SKM-1 treated with dmso at 0.1 percent for 144 hours (cell line): Measurements from ENCODE around the gene PRSS50.

Experiments
- DNase-seq: peaks from one replicate; lab custom pipeline; 2025; ENCODE audit not compliant: unreplicated experiment; lab: John Stamatoyannopoulos, UW

PRSS50 gene

DNA sequence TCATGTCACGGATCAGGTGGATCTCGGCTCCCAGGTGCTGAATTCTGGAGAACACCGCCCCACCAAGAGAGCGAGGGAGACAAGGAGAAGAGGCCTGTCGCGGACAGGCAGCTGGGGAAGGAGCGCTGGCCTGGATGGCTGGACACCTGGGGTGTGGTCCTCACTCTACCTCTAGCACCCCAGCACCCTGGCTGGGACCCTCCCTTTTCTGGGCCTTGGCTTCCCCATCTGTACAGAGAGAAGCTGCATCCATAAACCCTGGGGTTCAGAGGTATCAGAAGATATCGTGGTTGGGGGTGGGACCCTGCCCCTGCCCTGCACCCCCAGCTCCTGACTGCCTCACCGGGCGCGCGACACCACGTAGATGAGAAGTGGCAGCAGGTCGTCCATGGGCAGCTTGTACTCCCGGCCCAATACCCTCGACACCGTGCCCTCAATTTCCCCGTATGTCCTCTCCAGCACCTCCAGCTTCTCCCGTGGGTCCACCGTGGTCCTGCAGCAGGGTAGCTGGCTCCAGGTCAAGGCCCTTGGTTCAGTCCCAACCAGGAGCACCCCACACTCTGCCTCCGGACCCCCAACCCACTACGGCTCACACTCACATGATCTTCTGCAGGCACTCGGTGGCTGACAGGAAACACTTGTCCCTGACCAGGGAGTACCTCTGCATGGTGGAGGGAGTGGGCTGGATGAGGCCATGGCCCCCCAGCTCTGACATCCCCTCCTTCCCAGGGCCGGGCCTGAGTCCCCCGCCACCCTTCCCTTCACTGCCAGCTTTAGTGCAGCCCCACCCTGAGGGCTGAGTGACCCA is 45.9 kb downstream of the PRSS50 start:
- no peak for DNase-seq

DNA sequence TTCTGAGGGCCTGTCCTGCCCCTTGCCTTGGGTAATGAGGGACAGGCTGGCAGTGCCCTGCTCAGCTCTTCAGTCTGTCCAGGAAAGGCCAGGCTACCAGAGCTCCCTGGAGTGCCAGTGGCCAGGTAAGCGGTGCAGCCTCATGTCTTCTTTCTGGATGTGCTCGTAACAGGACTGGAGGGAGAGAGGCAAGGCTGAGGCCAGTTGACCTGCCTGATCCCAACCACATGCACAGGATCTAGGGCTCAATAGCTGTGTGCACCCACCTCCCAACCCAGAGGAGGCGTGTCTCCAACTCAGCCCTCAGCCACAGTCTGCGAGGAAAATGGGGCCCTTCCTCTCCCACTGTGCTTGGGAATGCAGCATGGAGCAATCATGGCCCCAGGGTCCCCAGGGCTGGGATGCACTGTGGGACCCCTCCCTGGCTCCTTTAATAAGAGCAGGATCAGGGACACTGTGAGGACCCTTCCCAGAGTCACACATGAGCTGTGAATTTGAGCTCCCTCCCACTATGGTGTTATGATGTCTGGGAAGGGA is 46.7 kb downstream of the PRSS50 start:
- no peak for DNase-seq

DNA sequence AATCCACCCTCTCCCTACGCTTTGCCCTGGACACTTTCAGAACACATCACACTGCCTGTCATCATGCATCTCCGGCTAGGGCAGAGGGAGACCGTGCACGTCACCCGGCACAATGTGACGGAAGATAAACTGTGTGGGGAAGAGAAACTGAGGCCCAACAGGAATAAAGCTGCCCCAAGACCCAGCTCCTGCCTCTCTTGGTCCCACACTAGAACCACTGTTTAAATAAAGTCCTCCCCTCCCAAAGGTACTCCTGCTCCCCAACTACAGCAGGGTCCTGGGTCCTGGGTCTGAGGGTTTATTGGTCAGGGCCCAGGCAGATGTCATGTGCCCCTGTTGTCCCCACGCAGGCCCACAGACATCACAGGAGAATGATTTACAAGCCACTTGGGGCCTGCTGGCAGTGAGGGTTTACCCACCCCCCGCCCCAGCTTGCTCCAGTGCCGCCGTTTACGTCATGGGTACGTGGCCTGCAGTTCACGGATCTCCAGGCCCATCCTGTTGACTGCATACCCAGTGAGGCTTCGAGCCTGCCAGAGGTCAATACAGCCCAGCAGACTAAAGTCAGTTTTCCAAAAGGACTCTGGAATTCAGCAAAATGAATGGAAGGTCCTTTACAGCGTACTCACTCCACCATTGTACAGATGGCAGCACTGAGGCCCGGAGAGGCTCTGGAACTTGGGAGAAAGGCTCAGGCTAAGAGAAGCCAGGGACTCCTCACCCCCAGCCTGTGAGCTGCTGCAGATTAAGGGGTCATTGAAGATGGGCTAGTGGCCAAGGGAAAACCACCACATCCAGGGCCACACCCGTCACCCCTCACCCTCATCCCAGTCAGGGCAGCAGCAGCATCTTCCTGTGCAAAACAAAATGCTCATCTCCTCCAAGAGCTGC is 47.4 kb downstream of the PRSS50 start:
- no peak for DNase-seq

DNA sequence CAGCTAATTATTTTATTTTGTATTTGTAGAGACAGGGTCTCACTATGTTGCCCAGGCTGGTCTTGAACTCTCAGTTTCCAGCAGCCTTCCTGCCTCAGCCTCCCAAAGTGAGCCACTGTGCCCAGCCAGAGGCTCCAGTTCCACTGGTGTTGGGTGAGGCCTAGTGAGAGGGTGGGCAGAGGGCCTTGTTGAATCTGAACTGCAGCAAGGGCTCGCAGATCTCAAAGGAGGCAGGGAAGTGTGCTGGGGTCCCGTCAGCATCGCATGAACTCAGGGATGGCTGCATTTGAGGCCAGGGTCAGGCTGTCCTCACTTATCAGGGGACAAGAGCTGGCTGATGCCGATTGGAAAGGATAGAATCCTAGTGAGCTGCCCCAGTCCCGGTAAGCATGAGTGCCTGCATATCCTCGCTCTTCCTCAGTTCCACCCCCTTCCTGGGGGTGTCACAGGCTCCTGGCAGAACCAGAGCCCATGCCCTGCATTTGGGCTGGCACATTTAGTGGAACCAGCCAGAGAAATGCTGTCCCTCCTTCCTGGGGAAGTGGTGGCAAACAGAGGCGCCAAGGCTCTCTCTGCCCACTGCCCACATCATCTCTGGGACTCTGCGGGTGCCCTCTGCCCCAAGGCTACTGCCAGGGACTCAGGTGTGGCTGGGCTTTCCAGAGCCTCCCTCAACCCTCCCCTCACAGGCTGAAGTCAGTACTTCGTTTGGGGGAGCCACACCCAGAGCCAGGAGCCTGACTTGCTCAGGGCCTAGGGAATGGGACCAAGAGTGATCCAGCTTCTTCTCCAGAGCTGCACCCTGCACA is 48.3 kb downstream of the PRSS50 start:
- no peak for DNase-seq

DNA sequence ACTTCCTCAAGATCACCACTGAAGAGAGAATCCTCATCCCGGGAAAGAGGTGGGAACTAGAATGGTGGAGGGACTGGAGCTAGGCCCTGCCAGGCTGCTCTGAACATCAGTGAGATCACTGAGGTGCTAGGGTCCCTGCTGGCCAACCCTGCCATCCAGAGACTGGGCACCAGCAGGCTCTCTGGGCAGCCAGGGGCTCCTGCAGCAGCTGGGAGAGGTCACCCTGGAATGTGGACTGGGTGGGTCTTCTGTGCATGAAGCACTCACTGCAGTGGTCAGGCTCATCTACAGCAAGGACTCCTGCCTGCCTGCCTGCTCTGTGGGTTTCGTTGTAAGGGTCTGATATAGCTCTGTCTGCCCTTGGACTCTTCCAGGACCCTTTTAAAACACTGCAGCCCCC is 49.1 kb downstream of the PRSS50 start:
- DNase-seq: no peak

DNA sequence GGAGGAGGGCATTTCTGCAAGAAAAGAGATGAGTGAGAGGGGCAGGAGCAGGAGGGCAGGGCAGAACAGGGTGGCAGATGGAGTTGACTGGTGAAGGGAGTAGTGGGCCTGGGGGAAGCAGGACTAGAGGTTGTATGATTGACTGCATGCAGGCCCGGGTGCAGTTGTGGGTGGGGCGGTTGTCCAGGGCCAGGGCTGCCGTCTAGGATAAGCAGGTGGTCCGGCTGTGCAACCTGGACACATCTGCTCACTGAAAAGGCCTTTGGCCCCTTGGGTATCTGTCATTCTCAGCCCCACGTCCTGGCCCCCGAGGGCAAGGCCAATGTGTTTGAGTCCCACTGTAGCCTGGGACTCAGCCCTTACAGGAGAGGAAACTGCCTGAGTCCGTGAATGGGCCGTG is 49.6 kb downstream of the PRSS50 start:
- no peak for DNase-seq

DNA sequence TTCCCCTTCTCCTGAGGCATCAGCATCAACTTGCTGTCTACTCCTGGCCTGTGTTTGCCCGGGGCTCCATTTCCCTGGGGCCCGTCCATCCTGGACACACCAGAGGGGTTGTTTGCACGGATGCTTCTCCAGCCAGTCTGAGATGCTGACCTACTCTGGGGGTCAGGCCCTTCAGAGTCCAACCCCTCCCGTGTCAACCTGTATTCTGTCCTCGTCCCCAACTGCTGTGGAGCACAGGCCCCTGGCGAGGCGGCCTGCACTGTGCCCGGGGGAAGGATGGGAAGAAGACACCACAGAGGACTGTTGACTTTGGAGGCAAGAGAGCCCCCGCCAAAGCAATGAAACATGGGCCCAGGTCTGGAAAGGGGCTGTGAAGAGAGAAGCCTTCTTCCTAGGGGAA is 50.0 kb downstream of the PRSS50 start:
- no peak for DNase-seq

DNA sequence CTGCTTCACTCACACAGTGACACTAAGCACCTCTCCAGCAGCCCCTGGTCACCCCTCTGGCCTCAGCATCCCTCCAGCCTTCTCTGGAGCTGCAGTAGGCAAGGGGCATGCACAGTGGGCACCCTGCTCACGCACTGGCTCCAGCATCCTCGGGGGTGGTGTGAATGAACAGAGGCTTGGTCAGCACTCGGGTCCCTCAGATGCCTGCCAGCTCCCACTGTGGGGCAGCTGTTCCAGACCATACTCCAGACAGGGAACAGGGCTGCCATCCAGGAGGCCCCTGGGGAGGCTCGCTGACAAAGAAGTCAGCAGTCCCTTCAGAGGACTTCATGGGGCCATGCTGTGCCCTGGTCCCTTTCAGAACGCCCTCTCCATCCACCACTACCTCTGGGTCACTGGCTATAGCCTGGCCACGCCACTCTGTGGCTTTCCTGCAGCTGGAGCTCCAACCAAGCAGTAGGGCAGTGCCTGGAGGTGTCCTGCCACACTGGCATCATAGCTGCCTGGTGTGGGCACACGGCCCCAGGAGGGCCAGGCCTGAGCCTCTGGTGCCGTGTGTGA is 50.5 kb downstream of the PRSS50 start:
- no peak for DNase-seq

DNA sequence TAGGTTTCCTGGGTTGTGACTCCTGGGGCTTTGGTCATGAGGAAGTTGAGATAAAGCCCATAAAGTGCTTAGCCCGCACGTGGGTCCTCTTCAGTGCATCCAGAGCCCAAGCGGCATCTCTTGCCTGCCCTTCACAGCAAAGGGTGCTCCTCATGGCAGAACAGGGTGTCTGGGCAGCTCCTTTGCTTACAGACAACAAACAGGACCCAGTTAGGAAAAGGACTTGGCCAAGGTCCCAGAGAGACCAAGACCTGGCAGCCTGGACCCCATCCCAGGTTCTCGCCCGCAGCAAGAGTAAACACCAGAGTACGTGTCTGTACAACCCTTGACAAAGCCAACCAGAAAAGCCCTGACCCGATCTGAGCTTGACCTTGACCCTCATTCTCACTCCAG is 51.2 kb downstream of the PRSS50 start:
- no peak for DNase-seq

DNA sequence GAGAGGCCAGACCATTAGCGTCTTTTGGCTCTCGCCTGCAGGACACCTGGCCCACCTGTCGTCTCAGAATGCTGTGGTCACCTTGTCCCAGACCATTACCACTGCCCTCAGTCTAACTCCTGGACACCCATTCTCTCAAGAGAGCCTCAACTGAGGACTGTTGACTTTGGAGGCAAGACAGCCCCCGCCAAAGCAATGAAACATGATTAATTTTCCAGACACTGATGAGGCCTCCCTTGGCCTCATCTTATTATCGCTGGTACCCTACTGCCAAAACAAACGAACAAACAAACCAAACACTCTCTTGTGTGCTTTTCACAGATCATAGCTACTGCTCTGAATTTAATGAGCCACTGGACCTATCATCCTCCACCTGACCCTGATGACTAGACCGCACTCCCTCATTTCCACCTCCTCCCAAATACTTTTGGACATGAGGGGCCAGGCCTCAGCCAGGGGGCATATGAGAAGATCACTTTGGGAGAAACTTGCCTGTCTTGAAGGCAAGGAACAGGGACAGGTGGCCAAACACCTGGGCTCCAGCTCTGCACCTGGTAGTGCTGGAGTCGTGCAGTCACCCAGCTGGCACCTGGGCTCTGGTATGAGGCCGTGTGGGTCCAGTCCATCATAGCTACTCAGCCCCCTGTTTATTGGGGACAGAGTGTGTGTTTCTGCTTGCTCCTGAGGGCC is 51.8 kb downstream of the PRSS50 start:
- no peak for DNase-seq

DNA sequence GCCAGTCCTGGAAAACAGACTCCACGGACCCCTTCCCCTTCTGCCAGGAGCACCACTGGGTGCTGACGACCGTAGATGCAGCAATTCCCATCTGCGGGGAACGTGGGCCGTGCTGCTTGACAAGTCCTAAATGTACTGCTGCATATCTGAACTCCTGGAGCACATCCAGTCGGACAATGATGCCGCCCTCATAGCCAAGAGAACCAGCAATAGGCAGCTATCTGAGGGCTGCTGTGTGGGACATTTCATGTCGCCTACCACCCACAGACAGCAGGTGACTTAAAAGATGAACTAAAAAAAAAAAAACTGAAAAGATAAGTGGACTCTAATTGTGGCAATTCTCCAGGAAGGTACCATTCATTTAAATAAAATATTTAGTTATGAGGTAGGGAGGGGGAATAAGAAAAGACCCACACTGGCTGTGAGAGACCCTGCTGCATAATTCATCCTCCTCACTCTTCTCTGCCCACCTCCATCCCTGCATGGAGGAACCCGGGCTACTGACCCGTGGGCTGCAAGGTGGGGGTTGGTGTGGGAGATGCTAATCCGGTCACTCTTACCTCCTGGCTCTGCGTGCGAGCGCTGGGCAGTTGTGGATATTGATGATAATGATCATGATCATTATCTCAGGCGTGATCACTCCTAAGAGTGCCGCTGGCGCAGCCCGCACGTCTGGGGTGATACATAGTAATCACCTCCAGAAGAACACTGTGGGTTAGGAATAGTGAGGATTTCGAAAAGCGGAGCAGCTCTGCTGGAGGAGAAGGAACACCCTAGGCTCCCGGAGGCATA is 52.5 kb downstream of the PRSS50 start:
- DNase-seq: no peak

DNA sequence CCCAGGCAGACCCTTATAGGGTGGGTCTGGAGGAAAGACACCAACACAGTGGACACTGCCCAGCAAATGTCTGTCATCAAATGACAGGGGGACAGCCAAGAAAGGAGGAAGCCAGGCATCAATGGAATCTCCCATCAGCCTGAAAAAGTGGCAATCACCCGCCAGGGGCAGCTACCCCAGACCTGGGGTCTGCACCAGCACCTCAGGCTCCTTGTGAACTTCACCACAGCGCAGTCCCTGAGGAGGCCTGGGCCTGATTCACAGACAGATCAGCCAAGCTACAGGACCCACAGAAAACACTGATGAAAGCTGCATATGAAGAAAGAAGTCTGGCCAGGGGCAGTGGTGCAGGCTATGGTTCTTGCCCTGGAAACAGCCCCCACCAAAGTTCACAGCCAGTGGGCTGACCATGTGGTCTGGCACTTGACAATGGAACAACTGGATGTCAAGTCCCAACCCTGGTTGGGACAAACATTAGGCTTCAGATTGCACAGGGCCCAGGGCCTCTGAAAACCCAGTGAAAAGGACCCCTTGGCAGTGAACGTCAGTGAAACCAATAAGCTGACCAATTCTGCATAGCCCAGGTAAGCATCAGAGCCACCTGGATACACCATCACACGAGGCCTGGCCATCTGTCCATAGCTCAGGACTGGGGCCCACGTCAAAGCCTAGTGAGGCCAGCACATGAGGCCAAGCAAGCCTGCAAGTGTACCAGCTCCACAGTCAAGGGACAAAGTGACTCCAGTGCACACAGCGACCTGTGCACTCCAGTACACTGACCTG is 53.3 kb downstream of the PRSS50 start:
- DNase-seq: no peak

DNA sequence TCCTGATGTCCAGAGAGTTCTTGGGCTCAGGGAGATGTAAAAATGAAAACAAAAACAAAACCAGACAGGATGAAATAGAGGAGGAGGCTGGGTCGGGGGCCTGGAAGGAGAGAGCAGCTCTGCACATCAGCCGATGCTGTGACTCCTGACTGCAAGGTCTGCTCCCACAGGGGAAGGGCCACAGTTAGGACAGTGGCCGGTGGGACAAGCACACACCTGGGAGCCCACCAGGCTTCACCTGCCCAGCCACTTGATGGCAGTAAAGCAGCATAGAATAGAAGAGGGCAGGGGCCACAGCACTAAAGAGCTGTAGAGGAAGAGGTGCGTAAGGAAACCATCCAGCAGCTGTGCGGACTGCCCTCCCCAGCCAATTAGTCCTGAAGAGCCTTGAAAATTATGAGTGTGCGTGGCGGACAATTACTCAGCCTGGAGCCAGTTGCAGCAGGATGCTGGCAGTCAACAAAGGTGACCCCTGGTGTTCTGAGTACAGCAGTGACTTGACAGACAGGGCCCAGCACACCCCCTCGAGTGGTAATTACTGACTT is 54.0 kb downstream of the PRSS50 start:
- DNase-seq: no peak

DNA sequence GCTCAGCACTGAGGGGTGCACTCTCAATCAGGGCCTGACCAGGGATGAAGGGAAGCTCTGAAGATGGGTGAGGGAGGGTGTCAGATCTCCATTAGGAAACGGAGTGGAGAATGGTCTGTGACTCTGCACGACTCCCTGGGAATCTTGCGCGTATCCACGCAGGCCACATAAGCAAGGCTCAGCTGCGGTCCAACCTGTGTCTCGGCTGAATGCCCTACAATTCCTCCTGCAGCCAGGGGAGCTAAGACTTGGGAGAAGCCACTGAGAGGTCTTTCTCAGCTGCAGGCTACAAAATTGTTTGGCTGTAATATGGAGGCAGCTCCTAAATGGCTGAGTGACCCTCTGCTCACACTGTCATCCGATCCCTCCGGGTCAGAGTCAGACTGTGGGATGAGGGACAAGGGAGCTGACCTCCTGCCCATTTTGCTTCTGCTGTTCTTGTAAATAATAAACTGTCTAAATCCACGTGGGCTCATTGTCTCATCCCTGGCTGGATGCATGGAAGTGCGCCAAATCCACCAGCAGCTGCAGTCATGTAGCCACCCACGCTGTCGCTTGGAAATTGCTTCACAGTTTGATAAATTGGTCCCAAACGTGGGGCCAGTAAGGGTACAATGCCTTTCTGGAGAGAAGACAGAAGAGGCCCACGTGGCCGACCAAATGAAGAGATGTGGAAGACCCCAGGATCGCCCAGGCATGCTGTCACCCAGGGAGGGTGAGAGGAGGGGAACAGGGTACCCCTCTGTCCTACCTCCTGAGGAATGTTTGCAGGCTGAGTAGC is 54.7 kb downstream of the PRSS50 start:
- no peak for DNase-seq
